GM21526 (cell line): ENCODE measurements around the gene SS18.

ENCODE experiments used
- ATAC-seq: cut with Tn5 transposase; IDR thresholded peaks from one replicate; pipeline ENCODE4 v1.9.1; 2021; ENCODE audit warnings: moderate library complexity; ENCODE audit not compliant: unreplicated experiment, low FRiP score

The SS18 gene

DNA sequence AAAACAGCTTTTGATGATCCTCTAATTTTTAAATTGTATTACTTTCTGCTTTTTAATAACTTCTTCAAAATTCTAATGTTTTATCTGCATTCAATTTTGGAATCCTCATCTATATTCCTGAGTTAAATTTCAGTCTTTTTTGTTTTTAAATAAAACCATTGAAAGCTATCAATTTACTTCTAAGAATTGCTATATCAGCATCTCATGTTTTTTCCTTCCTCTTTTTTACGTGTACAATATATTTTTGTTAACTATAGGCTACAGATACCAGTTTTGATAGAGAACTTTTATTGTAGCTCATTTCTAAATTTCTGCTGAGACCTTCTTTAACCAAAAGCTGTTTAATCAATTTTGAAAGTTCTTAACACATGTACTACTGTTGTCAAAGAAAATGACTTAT is 84.5 kb downstream of the SS18 start:
- ATAC-seq: no peak

DNA sequence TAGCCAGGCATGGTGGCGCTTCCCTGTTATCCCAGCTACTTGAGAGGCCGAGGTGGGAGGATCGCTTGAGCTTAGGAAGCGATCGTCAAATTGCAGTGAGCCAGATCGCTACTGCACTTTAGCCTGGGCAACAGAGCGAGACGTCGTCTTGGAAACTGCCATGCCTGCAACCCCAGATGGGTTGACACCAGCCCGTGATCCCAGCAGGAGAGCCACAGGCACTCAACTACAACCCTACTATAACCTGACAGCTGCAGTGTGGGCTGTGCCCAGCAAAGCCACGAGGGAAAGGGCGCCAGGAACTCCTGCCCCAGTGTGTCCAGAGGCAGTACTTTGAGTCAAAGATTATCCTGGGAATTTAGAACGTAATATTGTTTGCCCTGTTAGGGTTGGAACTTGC is 85.6 kb downstream of the SS18 start:
- no peak for ATAC-seq

GRCh38 chr18:26003817-26004216 is 86.6 kb downstream of the SS18 start:
- ATAC-seq: no peak

- no peak for ATAC-seq
Observed at GRCh38 chr18:26003356-26003755, 87.1 kb downstream of the SS18 start.

DNA sequence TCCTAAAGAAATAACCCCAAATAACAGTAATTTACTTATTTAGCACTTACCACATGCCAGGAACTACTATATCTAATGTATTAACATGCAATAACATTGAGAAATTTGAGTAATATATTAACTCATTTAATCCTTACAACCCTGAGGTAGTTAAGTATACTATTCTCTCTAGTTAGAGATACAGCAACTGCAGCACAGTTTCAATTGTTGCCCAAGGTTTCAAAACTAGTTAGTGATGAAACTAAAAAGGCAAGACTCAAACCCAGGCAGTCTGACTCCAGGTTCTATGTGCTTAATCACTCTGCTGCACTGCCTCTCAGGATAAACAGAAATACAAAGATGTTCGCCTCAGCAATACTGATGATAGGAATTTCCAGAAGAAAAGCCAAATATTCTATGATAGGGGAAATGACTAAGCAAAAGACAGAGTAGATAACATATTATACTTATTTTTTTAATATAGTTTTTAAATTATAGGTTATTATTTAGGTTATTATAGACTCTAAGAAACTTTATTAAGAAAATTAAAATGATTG is 88.0 kb downstream of the SS18 start:
- no peak for ATAC-seq

GRCh38 chr18:25998461-25998860 is 92.0 kb downstream of the SS18 start:
- no peak for ATAC-seq

GRCh38 chr18:25992566-25992965 is 97.8 kb downstream of the SS18 start:
- ATAC-seq: no peak

DNA sequence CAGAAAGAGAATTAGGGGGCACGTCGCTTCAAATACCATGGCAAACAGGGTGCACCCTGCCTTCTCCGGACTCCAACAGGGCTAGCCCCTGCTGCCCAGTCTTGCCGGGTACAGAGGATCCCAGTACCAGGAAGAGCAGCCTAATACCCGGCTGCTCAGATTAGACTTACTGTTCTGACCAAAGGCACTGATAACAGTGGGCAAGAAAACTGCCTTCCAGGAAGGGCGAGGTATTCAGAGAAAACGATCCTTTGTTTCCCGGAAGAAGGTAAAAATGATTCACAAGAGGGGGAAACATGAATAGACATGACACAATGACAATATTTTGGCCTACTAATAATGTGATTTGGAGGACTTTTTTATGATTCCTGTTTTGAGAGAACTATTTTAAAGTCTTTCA is 99.9 kb downstream of the SS18 start:
- ATAC-seq: no peak

- no peak for ATAC-seq
Observed at GRCh38 chr18:25985707-25986394, 104.6 kb downstream of the SS18 start.

DNA sequence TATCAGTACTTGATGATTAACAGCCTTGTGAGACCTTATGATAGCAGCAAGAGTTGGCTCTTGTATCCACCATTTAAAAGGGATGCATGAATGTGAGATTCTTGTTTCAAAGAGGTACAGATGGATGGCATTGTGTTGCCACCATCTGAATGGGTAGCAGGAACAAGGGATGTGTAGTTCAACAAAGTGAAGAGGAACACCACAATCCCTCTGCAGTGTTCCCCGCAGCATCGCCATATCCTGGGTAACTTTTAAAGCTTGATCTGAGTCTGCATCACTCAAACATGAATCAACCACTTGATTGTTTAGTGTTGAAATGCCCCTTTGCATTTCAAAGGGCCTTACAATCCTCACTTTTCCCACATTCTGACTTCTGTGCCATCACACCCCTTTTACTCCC is 106.7 kb downstream of the SS18 start:
- no peak for ATAC-seq

GRCh38 chr18:25982961-25983360 is 107.5 kb downstream of the SS18 start:
- no peak for ATAC-seq

GRCh38 chr18:25982153-25982552 is 108.3 kb downstream of the SS18 start:
- no peak for ATAC-seq

- ATAC-seq: no peak
Observed at GRCh38 chr18:25979369-25980040, 110.9 kb downstream of the SS18 start.

DNA sequence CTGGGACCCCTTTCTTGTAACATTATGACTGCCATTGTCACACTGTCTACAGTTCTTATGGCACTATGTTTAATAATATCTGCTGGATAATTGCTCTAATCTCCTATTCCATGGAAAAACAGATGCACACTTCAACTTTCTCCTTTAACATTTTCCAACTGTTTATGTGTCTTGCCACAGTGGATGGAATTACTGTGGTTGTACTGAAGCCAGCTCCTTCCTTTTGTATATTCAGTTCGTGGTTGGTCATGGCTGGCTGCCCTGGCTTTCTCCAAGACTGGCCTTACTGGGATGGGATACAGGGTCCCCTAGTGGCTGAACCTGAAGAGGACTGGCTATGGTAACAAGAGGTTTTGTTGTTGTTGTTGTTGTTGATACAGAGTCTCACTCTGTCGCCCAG is 113.9 kb downstream of the SS18 start:
- no peak for ATAC-seq

GRCh38 chr18:25974630-25975077 is 115.8 kb downstream of the SS18 start:
- no peak for ATAC-seq
